SHP77 (cell line): ENCODE results near the gene ULK4.
"Not testable (repeated sequence)": the region's sequence is repeated elsewhere in the genome, so short reads cannot be mapped to it uniquely, and the experiment has no call there.

Experiments used
- DNase-seq, 2 experiments: peaks; one replicate each; lab custom pipeline; 2025; lab: John Stamatoyannopoulos, UW

Gene ULK4

DNA sequence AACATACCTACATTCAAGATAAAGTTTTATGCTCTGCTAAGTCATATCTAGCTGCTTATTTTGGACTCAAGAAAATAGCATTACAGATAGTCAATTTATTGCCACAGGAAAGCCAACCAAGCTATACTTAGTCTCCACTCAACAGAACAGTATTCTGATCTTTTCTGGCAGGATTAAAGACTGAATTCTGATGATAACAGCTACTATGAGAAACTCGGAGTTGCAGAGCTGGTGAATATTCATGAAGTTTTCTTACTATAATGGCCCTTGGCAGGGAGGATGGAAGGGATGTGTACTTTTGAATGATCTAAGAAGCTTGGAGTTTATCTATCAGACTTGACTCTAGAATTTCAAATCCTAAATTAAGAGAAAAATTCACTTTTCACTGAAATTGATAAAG, 524.9 kb downstream of the ULK4 start:
- DNase-seq: no peak

GRCh38 chr3:41434781-41435180, 527.1 kb downstream of the ULK4 start:
- DNase-seq: no peak

GRCh38 chr3:41431386-41431785, 530.5 kb downstream of the ULK4 start:
- no peak for DNase-seq

DNA sequence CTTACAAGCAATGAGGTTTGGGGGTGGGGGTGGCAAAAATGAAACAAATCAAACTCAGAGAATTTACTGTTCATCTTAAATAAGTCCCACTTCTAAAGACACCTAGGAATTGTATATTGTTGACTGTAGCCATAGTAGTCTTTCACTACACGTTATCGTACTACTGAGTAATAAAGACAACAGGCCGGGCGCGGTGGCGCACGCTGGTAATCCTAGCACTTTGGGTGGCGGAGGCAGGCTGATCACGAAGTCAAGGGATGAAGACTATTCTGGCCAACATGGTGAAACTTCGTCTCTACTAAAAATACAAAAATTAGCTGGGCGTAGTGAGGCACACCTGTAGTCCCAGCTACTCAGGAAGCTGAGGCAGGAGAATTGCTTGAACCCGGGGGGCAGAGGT, 531.0 kb downstream of the ULK4 start:
- DNase-seq: no peak

DNA sequence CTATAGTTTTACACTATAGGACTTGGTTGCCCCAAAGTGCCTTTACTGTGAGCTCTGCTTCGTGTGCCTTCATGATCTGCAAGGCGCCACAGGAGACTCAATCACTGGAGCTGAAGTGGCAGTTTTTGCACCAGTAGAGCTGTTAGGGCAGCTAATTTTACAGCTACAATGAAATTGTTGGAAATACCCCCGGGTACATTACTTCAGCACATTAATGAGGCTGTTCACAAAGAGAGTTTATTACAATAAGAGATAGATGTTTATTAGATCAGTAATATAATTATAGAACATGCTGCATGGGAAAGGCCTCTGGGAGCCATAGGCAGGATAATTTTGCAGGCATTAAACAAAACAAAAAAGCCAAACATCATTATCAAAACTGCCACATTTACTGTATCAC, 531.5 kb downstream of the ULK4 start:
- DNase-seq: no peak

DNA sequence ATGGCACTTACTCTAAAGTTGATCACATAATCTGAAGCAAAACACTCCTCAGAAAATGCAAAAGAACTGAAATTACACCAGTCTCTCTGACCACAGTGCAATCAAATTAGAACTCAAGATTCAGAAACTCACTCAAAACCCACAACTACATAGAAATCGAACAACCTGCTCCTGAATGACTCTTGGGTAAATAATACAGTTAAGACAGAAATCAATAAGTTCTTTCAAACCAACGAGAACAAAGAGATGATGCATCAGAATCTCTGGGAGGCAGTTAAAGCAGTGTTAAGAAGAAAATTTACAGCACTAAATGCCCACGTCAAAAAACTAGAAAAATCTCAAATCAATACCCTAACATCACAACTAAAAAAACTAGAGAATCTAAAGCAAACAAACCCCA, 535.4 kb downstream of the ULK4 start:
- DNase-seq: no peak

DNA sequence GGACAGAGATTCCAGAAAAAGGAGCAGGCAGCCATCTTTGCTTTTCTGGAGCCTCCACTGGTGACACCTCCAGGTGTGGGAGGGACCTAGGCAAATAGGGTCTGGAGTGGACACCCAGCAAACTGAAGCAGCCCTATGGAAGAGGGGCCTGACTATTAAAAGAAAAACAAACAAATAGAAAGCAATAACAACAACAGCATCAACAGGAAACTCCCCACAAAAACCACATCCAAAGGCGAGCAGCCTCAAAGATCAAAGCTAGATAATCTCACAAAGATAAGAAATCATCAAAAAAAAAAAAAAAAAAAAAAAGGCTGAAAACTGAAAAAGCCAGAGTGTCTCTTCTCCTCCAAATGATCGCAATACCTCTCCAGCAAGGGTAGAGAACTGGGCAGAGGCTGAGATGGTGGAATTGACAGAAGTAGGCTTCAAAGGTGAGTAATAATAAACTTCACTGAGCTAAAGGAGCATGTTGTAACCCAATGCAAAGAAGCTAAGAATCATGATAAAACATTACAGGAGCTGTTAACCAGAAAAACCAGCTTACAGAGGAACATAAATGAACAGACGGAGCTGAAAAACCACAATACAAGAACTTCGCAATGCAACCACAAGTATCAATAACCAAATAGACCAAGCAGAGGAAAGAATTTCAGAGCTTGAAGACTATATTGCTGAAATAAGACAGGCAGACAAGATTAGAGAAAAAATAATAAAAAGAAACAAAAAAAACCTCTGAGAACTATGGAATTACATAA, 537.2 kb downstream of the ULK4 start:
- no peak for DNase-seq

- no peak for DNase-seq
These were observed 542.1 kb downstream of the ULK4 start for GRCh38 chr3:41419809-41420208.

DNA sequence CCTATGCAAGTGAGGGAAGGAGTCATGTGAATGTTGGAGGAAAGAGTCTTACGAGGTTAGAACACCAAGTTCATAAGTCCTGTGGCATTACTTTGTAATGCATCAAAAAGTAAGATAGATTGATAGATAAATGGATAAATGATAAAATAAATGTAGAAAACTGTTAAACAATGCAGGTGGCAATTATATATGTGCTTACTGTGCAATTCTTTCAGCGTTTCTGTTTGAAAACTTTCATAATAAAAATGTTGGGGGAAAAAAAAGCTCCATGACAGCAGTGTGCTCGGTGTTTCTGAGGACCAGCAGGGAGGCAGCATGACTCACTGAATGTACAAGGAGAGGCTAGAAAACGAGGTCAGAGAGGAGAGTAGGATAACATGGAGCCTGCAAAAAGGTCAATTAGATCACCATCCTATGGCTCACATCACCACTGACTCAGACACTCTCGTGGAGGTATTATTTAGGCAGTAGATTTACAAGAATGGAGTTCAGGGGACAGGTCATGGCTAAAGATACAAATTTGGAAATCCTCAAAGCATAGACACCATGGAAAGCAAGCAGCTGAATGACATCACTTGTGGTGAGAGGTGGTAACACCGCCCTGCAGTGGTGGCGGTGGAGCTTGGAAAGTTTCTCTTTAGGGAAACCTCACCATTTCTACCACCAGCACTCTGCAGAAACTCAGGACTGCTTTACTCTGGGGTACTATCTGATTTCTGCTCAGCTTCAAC, 542.8 kb downstream of the ULK4 start:
- no peak for DNase-seq

GRCh38 chr3:41417574-41417973, 544.3 kb downstream of the ULK4 start:
- DNase-seq: no peak

DNA sequence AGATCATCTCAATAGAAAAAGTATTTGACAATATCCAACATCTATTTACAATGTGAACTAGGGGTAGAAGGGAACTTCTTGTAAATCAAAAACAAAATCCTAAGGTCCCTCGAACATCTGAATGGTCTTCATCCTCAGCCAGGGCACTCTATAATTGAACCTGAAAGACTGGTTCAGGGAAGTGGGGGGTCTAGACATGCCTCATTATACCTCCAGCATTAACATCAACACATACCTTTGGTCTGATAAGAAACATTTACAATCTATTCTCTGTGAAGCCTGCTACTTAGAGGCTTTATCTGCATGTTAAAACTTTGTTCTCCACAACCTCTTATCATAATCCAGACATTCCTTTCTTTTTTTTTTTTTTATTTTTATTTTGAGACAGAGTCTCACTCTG, 550.8 kb downstream of the ULK4 start:
- DNase-seq: no peak

GRCh38 chr3:41405466-41405865, 556.4 kb downstream of the ULK4 start:
- DNase-seq: no peak

- DNase-seq: no peak
These were observed 557.3 kb downstream of the ULK4 start for GRCh38 chr3:41404582-41404981.

- DNase-seq: no peak
These were observed 567.0 kb downstream of the ULK4 start for GRCh38 chr3:41394896-41395295.

DNA sequence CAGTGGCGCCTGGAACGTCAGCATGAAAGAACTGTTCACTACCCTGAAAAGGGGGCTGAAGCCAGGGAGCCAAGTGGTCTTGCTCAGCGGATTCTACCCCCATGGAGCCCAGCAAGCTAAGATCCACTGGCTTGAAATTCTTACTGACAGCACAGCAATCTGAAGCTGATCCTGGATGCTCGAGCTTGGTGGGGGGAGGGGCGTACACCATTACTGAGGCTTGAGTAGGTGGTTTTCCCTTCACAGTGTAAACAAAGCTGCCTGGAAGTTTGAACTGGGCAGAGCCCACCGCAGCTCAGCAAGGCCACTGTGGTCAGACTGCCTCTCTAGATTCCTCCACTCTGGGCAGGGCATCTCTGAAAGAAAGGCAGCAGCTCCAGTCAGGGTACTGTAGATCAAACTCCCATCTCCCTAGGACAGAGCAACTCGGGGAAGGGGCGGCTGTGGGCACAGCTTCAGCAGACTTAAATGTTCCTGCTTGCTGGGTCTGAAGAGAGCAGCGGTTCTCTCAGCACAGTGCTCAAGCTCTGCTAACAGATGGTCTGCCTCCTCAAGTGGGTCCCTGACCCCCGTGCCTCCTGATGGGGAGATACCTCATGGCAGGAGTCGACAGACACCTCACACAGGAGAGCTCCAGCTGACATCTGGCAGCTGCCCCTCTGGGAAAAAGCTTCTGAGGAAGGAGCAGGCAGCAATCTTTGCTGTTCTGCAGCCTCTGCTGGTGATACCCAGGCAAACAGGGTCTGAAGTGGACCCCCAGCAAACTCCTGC, 591.0 kb downstream of the ULK4 start:
- not testable (repeated sequence) for DNase-seq

GRCh38 chr3:41370307-41370706, 591.6 kb downstream of the ULK4 start:
- no peak for DNase-seq

DNA sequence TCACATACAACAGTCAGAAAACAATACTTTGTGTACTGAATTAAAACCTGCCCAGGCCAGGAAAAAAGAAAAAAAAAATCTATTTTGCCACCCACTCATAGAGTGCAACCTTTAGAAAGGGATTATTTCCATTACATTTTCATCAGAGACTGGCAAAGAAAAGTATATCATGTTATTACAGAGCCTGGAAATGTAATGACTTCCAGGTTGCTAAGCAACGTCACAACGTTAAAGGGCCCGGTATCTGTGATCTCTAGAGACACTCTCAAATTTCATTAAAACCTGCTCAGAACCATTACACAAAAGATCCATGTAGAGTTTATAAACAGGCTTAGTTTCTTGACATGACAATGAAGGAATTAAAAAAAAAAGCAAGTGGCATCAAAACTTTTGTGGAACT, 592.1 kb downstream of the ULK4 start:
- no peak for DNase-seq

GRCh38 chr3:41365973-41366372, 595.9 kb downstream of the ULK4 start:
- peak in 1 of 2 experiments; percentile 4 for DNase-seq

GRCh38 chr3:41364736-41365135, 597.2 kb downstream of the ULK4 start:
- no peak for DNase-seq

DNA sequence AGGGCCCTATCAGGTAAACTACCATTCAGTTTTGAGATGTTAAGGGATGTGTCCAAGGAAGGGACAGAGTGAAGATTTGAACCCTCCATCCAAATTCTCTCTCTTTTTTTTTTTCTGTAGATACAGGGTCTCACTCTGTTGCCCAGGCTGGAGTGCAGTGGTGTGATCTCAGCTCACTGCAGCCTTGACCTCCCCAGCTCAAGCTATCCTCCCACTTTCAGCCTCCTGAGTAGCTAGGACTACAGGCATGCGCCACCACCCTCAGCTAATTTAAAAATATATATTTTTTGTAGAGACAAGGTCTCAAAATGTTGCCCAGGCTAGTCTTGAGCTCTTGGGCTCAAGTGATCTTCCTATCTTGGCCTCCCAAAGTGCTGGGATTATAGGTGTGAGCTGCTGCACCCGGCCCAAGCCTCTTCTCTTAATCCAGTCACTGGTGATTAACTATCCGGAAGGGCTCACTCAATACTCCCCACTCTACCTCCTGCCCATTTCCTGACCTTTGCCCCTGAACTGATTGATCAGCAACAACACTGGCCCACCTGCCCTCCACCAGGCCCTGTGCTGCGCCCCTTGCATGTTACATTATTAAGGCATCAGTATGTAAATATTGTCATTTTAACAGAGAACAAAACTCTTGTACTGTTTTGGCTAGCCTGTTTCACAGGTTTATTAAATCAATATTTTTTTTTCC, 597.9 kb downstream of the ULK4 start:
- DNase-seq: no peak

DNA sequence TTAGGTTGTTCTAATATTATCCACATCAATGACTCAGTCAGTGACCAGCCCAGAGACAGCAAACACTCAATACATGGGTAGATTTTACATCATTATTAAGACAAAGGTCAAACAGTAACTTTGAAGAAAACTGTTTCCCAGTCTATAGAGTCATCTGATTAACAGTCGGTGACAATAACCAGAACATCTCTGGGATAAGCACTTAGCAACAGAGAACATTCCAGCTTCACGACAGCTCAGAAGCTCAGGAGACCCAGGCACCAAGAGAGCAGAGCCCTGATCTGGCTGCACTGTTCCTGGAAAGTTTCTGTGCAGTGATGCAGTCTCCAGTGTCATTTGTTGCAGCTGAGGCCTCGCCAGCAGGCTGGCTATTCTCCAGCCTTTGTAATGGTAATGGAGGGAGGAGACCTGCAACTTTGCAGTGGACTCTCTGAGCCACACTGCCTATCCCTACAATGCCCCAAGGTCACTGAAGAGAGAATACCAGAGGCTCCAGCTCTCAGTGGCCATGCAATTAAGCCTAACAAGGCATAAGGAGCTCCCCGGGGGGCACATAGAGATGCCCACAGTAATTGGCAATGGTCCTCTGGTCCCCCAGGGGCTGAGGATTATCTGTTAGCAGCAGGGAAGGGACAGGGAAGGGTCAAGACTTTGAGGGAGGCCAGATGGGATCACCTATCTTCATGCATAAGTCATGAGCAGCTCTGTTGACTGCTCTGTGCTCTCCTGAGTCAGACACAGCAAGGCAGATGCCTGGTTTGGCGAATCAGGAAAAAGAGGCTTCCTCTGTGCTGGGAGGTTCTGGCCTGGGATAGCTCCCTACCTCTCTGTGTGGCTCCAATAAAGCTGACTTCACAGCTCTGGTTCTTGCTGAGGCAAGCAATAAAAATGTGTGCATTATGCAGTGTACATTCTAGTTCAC, 599.0 kb downstream of the ULK4 start:
- DNase-seq: no peak
